HG03469 (cell line): ENCODE results near the gene PTGFRN.

Experiments used
- ATAC-seq: cut with Tn5 transposase; IDR thresholded peaks from one replicate; pipeline ENCODE4 v1.9.1; 2021; ENCODE audit warnings: mild to moderate bottlenecking, moderate library complexity, moderate number of reproducible peaks; ENCODE audit not compliant: unreplicated experiment

PTGFRN gene

GRCh38 chr1:116991918-116992317 is 82.2 kb downstream of the PTGFRN start:
- no peak for ATAC-seq

DNA sequence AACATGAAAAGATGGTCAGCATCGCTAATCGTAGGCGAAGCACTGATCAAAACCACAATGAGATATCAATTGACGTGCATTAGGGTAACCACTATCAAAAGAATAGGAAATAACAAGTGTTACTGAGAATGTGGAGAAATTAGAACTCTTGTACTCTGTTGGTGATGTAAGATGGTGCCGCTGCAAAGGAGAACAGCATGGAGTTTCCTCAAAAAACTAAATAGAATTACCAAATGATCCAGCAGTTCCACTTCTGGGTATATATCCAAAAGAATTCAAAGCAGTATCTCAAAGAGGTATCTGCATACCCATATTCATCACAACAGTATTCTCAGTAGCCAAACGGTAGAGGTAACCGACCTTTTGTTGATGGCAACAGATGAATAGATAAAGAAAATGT is 83.6 kb downstream of the PTGFRN start:
- no peak for ATAC-seq

GRCh38 chr1:116994411-116994810 is 84.7 kb downstream of the PTGFRN start:
- no peak for ATAC-seq

- no peak for ATAC-seq
Measured at GRCh38 chr1:116997066-116997465, 87.3 kb downstream of the PTGFRN start.

- ATAC-seq = no peak
Measured at GRCh38 chr1:116997636-116998035, 87.9 kb downstream of the PTGFRN start.

GRCh38 chr1:116999596-116999995 is 89.9 kb downstream of the PTGFRN start:
- no peak for ATAC-seq

- no peak for ATAC-seq
Measured at GRCh38 chr1:117000142-117000541, 90.4 kb downstream of the PTGFRN start.

DNA sequence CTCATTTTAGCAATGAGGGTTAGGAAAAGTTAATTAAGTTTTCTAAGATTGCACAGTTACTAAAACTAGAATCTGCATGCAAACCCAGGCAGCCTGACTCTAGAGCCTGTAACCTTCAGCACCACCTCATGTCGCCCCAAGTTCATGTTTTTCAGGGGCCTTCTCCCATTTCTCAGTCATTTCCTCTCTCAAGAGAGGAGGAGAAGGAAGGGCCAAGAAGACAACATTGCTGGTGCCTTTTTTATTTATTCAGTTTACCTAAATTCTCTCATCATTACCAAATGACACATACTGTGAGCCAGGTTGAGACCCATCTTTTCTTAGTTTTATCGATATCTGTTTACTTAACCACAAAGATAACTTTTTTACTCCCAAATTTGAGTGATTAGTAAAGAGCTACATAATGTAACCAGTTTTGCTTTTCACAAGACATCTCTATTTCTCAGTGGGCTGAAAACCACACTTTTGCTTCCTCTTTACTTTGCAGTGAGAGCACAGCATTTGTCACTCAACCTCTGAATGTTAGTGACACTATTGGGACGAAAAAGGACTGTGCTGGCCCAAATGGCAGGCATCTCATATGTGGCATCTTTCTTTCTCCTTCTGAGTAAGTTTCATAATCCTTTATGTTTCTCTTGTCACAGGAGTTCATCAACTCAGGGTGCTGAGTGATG is 91.7 kb downstream of the PTGFRN start, which contains the start of gene CD101:
Gene CD101, plus strand, starts transcription at position 507 of the 674 bp plus-strand sequence. Its CDS starts 58 bp downstream, at position 565.
- peak; percentile 91 for ATAC-seq

GRCh38 chr1:117003223-117003875 is 93.6 kb downstream of the PTGFRN start:
- ATAC-seq = no peak

DNA sequence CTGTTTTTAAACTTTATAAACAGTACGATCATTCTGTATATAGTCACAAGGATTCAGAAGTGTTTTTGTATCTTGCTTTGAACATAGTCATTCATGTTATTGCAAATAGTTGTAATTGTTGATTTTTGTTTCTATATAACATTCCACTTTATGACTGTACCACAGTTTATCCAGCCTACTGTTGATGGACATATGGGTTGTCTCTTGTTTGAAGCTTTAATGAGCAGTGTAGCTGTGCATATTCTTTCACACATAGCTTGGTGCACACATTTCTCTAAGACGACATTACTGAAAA is 98.0 kb downstream of the PTGFRN start:
- no peak for ATAC-seq

DNA sequence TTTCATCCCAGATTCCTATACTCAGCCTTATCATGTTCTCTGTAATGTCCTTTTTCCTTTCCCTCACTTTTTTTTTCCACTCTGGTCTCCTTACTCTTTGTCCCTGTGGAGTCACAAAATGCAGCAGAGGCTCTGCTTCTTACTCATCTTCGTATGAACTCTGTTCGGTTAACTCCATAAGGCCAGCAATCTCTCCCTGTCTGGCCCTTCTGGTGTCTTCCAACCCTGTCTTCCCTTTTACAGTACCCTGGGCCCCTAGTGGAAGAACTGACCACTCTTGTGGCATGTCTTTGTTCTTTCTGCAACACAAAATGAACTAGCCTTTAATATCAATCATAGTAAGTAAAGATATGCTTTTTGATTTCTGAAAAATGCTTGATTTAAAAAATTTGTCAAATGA is 98.9 kb downstream of the PTGFRN start:
- ATAC-seq = no peak

- no peak for ATAC-seq
Measured at GRCh38 chr1:117009132-117009531, 99.4 kb downstream of the PTGFRN start.

DNA sequence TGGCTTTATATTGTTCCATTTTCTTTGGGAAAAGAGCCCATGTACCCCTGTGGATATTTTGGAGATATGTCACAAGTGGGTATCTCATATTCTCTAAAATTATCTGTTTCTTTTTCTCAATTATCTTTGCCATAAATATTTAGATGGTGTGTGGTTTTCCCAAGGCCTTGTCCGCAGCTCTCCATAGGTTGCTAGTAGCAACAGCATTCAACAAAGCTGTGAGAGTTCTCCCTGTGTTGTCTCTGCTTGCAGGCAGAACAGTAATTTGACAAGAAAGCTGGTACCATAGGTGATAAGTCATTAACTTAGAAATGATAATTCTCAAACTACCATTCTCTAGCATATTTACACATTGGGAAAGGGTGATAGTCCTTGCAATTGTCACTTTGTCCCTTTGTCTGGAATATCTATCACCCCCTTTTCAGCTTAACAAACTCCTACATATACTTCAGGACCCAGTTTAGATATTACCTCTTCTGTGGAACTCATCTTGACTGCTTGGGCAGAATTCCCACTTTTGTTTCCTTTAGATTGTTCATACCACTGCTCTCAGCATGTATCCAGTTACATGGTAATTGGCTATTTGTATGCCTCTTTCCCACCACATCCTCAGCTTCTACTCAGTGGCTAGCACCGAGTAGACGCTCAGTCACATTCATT is 100.7 kb downstream of the PTGFRN start:
- no peak for ATAC-seq

DNA sequence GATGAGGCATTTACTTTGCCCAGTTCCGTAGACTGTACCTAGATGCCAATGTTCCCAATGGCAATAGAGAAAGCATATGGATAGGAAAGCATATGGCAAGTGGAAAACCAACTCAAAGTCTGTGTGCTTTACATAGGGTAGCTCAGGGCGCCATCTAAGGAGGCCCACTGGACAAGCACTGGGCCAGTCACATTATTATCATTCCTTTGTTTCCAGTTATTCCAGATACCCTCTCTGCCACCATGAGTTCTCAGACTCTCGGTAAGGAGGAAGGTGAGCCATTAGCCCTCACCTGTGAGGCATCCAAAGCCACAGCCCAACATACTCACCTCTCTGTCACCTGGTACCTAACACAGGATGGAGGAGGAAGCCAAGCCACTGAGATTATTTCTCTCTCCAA is 101.6 kb downstream of the PTGFRN start:
- ATAC-seq = no peak

GRCh38 chr1:117013309-117013858 is 103.7 kb downstream of the PTGFRN start:
- no peak for ATAC-seq

DNA sequence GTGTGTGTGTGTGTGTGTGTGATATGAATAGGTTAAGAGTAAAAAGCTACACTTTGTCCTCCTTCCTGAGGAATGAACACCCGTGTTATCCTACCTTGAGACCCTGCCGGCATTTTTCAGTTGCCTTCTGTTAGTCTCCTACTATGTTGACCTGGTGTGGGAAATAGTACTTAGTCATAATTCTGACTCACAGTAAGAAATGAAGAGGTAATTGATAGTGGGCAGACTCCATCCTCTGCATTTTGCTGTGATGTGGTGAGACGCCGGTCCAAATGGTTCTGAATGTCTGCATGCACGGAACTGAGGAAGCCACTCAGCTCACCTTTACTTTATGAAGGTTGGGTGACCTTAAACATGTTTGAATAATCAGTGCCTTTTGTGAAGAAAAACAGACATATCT is 104.5 kb downstream of the PTGFRN start:
- no peak for ATAC-seq

DNA sequence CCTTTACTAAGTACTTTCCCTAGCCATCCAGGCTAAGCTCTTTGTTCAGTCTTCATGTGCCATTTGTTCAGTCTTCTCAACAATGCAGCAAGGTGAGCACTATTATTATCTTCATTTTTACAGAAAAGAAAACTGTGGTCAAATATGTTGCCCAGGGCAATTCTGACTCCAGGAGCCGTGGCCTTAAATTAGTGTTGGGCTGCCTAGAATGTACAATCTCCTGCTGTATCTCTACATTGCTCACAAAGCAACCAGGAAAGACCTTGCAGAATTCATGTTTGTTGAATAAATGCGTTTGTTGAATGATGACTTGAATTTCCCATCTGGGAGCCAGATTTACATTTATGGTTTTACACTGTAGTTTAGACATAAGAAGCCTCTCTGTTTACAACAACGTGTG is 106.0 kb downstream of the PTGFRN start:
- no peak for ATAC-seq

DNA sequence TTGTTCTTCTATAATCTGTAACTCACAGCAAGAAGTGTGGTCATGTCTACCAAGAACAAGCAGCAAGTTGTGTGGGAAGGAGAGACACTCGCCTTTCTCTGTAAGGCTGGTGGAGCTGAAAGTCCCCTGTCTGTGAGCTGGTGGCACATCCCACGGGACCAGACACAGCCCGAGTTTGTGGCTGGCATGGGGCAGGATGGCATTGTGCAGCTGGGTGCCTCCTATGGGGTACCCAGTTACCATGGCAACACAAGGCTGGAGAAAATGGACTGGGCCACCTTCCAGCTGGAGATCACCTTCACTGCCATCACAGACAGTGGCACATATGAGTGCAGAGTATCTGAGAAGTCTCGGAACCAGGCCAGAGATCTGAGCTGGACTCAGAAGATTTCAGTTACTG is 107.3 kb downstream of the PTGFRN start:
- no peak for ATAC-seq

GRCh38 chr1:117017648-117018047 is 107.9 kb downstream of the PTGFRN start:
- ATAC-seq = peak; percentile 50

DNA sequence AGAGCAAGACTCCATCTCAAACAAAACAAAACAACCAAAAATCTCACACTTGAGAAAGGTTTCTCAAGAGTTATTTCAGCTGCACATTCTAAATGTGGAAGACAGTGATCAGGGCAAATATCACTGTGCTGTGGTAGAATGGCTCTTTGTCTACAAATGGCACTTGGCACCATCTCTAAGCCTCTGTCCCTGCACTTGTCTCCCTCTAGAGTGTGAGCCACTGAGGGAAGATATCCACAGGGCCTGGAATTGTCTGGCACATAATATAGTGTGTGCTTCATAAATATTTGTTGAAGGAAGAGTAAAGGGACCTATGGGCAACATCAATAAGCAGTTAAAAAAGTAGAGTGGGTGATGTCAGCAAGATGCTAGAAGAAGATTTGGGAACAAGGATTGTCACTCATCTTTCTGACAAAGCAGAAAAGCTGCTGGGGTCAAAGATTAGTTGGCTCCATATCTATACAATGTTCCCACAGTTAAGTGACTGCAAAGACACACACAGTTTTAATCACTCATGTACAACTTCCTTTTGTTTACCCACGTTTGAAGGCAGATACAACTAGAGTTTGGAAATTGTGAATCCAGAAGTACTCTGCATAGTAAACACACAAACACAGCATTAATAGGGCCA is 110.9 kb downstream of the PTGFRN start:
- ATAC-seq = no peak

GRCh38 chr1:117022114-117022513 is 112.4 kb downstream of the PTGFRN start:
- no peak for ATAC-seq

DNA sequence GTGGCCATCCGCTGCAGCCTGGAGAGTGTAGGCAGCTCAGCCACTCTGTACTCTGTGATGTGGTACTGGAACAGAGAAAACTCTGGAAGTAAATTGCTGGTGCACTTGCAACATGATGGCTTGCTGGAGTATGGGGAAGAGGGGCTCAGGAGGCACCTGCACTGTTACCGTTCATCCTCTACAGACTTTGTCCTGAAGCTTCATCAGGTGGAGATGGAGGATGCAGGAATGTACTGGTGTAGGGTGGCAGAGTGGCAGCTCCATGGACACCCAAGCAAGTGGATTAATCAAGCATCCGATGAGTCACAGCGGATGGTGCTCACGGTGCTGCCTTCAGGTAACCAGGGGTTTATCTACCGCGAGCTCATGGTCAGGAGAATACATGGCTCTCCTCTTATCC is 115.9 kb downstream of the PTGFRN start:
- ATAC-seq = no peak
